ENCODE data around the gene DDX54. TPM values are rescaled to one million over a fixed set of nuclear protein-coding genes. Genes with fewer than 3 reads are reported as not detected.

Gene DDX54
- total RNA-seq, 1 donor from 2014 or later = 112 TPM

DNA sequence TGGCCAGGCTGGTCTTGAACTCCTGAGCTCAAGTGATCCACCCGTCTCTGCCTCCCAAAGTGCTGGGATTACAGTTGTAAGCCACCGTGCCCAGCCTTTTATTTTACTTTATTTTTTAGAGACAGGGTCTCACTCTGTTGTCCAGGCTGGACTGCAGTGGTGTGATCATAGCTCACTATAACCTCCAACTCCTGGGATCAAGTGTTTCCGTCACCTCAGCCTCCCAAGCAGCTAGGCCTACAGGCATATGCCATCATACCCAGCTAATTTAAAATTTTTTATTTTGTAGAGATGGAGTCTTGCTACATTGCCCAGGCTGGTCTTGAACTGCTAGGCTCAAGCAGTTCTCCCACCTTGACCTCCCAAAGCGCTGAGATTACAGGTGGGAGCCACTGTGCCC, 39.7 kb upstream of the DDX54 start:
- H3K4me3 ChIP-seq (ENCODE audit: low read depth, low read length) = no peak overlapping the region
- TF ChIP-seq, protein P1, sequence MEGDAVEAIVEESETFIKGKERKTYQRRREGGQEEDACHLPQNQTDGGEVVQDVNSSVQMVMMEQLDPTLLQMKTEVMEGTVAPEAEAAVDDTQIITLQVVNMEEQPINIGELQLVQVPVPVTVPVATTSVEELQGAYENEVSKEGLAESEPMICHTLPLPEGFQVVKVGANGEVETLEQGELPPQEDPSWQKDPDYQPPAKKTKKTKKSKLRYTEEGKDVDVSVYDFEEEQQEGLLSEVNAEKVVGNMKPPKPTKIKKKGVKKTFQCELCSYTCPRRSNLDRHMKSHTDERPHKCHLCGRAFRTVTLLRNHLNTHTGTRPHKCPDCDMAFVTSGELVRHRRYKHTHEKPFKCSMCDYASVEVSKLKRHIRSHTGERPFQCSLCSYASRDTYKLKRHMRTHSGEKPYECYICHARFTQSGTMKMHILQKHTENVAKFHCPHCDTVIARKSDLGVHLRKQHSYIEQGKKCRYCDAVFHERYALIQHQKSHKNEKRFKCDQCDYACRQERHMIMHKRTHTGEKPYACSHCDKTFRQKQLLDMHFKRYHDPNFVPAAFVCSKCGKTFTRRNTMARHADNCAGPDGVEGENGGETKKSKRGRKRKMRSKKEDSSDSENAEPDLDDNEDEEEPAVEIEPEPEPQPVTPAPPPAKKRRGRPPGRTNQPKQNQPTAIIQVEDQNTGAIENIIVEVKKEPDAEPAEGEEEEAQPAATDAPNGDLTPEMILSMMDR (conservative IDR thresholded peaks at IDR 0.05; ENCODE audit: low read depth, low read length) = no peak
- DNase-seq (ENCODE audit: low read depth) = no peak

DNA sequence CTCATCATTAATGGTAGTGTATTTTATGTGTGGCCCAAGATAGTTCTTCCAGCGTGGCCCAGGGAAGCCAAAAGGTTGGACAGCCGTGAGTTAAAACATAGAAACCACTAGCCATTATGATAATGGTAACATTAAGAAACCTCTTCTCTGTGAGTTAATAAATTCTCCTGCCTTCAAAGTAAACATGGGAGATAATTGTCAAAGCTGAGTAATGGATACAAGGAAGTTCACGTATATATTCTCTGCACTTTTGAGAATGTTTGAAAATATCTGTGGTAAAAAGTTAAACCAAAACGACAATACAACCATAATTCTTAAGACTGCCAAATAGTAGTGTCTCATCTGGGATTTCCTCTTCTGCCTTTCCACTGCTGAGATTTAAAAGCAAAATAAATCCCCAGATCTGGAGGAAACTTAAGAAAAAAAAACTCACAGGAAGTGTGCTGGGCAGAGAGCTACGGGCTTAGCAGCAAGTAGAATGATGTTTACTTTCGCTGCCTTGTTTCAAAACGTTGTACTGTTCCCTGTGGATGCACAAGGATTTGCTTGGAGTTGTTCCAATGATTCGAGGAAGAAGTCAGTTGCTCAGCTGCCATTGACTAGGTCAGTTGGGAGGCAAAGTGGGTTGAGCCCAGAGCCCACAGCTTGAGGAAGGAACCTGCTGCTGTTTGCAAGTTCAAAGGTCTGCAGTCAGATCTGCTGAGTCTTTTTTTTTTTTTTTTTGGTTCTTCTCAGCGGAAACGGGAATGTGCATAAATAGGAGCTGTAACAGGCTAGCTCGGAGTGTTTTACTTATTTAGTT, 37.7 kb upstream of the DDX54 start:
- peak; percentile 97 for DNase-seq (ENCODE audit: low read depth)
- TF ChIP-seq, protein P1 (conservative IDR thresholded peaks at IDR 0.05; ENCODE audit: low read depth, low read length) = no peak
- peak overlapping the region; percentile 90 for H3K4me3 ChIP-seq (ENCODE audit: low read depth, low read length)

DNA sequence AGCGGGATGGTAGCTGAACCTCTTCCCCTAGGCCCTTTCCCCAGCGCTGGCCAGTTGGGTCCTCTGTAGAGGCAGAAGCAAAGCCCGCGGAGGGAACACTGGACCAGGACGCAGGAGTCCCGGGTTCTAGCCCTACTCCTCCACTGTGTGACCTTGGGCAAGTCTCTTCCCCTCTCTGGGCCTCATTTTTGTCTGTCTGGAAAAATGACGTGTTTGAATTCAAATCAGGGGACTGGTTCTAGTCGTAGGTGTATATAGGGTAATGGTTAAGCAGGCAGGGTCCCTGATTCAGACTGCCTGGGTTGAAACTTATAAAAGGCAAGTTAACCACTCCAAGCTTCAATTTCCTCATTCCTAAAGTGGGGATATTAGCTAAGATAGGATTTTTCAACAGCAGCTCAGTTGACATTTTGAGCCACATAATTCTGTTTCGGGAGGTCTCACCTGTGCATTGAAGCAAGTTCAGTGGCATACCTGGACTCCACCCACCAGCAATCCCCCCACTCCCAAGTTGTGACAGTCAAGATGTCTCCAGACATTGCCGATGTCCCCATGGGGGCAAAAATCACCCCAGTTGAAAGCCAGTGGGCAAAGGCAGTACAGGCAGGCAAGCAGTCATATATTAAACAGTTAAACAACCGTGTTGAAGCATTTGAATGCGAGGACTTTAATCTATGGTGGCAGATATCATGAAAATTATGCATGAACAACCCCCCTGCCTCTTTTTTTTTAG, 36.9 kb upstream of the DDX54 start:
- no peak for DNase-seq (ENCODE audit: low read depth)
- TF ChIP-seq, protein P1 (conservative IDR thresholded peaks at IDR 0.05; ENCODE audit: low read depth, low read length) = no peak
- H3K4me3 ChIP-seq (ENCODE audit: low read depth, low read length) = peak overlapping the region; percentile 90

DNA sequence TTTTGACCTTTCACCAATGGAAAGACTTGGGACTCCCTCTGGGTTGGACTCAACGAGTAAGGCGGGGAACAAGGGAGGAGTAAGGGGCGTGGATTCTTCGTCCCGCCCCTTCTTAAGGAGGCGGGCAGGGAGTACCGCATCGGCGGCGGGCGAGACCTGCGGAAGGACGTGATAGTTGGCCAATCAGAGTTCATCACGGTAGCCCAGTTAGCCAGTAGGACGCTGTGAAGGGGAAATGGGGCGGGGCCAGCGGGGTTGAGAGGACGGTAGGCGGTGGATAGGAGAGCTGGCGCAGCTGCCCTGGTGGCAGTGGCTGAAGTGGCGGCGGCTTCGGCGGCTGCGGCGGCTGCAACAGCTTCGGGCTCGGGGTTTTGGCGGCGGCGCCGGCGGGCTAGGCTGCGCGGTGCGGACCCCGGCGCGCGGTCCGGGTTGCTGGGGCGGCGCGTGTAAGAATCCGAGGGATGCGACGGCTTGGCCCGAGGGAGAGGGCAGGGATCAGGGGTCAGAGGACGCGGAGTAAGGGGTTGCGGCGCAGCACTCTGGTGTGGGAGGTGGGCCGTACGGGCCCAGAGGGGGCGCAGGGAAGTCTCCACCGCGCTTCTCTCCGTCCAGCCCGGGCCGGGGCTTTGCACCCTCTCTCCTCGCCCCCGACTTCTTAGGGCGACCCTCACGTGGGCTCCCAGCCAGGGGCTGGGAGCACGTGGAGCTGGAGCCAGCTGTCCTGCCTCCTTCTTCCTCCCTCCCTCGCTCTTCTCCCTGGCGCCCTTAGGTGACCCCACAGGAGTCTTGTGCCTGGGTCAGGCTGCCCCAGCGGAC, 36.1 kb upstream of the DDX54 start, which contains the start of gene TPCN1:
TPCN1 (plus strand) TSS at position 284 of the 816 bp plus-strand sequence. CDS start 5,389 bp downstream, outside the sequence.
- peak within 1 kb of the TSS; percentile 90 for H3K4me3 ChIP-seq (ENCODE audit: low read depth, low read length)
- TF ChIP-seq, protein P1 (conservative IDR thresholded peaks at IDR 0.05; ENCODE audit: low read depth, low read length) = no peak
- DNase-seq (ENCODE audit: low read depth) = peak; percentile 100

DNA sequence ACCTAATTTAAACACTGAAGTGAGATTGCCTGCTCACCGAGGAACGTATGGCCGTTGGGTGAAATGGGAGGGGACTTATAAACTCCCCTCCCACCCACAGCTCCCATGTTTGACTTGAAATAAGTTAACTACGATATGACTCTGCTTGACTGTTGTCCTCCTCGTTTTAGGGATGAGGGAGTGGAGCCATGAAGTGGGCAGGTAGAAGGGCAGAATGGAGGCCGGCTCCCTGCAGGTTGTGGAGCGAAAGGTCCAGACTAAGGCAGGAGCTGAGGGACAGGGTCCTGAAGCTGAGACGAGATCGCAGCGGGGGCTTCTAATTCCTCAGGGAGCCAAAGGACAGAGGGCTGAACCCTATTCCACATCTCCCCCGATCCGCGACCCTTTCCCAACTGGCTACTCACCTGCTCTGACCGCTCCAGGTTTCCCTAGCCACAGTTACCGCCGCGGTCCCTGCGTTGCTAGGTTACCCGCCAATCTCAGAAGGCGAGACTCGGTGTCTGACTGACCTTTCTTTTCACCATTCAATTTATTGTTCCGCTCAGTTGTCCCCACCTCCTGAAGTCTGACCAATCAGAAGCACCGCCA, 35.4 kb upstream of the DDX54 start:
- TF ChIP-seq, protein P1 (conservative IDR thresholded peaks at IDR 0.05; ENCODE audit: low read depth, low read length) = no peak

DNA sequence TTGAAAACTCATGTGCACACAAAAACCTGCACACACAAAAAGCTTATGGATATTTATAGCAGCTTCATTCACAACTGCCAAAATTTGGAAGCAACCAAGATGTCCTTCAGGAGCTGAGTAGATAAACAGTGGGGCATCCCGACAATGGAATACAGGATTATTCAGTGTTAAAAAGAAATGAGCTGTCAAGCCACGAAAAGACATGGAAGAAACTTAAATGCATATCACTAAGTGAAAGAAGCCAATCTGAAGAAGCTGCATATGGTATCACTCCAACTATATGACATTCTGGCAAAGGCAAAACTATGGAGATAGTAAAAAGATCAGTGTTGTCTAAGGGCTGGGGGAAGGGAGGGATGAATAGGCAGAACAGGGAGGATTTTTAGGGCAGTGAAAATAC, 30.7 kb upstream of the DDX54 start:
- TF ChIP-seq, protein P1 (conservative IDR thresholded peaks at IDR 0.05; ENCODE audit: low read depth, low read length) = no peak
- no peak for DNase-seq (ENCODE audit: low read depth)
- H3K4me3 ChIP-seq (ENCODE audit: low read depth, low read length) = no peak overlapping the region

More for the DNA sequence above, 35.4 kb upstream of the DDX54 start:
- no peak for DNase-seq (ENCODE audit: low read depth)
- peak overlapping the region; percentile 69 for H3K4me3 ChIP-seq (ENCODE audit: low read depth, low read length)
